Measurements from ENCODE around the gene SSC5D. TPM values are rescaled to one million over a fixed set of nuclear protein-coding genes. Genes with fewer than 3 reads are reported as not detected.

Gene SSC5D
- total and polyA plus RNA-seq, 10 donors: 0.61 to 30.6 (median 16.2) TPM

DNA sequence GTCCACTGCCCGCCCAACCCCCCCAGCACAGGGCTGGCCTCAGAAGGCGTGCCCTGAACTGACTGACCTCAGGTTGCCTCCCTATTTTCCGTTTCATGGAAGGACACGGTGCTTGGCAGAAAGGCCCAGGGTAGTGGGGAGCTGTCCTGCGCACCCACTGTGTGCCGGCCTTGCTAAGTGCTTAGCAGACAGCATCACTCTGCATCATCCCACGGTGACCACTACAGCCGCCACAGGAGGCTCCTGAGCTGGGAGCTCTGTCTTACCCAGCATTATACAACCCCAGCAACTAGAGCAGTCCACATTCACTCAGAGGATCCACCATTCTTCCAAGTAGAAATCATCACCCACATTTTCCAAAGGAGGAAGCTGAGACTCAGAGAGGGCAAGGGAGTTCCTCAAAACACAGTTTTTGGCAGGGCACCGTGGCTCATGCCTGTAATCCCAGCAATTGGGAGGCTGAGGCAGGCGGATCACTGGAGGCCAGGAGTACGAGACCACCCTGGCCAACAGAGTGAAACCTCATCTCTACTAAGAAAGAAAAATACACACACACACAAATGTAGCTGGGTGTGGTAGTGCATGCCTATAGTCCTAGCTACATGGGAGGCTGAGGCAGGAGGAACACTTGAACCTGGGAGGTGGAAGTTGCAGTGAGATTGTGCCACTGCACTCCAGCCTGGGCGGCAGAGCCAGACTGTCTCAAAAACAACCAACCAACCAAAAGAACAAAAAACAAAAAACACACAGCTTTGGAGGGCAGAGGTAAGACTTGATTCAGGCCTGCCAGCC is 47.1 kb downstream of the SSC5D start:
- DNase-seq: no peak
- Histone ChIP-seq H3K4me1 (no peaks in the 10 kb centered on the region), H3K27ac (no peak overlapping the region), H3K36me3 (no peaks in the 10 kb centered on the region), H3K4me3 (no peak overlapping the region), H3K9me3 (no peaks in the 10 kb centered on the region), H3K27me3 (replicated peaks in 1 of 7) (peaks cover 0 to 30% (median 0%) of the 10 kb centered on the region in 7 donors)
- WGBS, 5 donors: 76 to 91% (median 80%) methylated on average over 9 to 12 of the region's 12 CpGs
- intact Hi-C loops (cut with DNase I; ENCODE audit: low total_unique reads): no loop called here
- TF ChIP-seq POLR2A (IDR thresholded peaks at IDR 0.05): no peak
- TF ChIP-seq, protein P1, sequence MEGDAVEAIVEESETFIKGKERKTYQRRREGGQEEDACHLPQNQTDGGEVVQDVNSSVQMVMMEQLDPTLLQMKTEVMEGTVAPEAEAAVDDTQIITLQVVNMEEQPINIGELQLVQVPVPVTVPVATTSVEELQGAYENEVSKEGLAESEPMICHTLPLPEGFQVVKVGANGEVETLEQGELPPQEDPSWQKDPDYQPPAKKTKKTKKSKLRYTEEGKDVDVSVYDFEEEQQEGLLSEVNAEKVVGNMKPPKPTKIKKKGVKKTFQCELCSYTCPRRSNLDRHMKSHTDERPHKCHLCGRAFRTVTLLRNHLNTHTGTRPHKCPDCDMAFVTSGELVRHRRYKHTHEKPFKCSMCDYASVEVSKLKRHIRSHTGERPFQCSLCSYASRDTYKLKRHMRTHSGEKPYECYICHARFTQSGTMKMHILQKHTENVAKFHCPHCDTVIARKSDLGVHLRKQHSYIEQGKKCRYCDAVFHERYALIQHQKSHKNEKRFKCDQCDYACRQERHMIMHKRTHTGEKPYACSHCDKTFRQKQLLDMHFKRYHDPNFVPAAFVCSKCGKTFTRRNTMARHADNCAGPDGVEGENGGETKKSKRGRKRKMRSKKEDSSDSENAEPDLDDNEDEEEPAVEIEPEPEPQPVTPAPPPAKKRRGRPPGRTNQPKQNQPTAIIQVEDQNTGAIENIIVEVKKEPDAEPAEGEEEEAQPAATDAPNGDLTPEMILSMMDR (IDR thresholded peaks at IDR 0.05 in 8 of 11, conservative IDR thresholded peaks at IDR 0.05 in 3 of 11): no peak
- TF ChIP-seq POLR2AphosphoS5 (IDR thresholded peaks at IDR 0.05): no peak

DNA sequence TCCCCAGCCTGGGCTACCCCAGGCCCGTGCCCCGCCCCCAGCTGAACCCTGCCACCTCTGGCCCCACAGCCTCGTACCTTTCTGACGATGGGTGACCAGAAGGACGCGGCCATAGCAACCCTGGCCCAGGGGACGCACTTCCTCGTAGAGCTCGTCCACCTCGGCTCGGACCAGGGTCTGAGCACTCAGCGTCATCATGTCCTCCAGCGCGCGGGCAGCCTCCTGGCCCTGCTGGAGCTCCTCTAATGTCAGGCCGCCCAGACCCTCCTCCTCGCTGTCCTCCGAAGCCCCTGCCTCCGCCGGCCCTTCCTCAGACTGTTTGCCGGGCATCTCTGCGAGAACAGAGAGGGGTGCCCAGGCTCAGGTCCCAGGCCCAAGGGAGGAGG is 47.7 kb downstream of the SSC5D start:
- intact Hi-C loops (cut with DNase I; ENCODE audit: low total_unique reads): no loop called here
- no peaks in the 10 kb centered on the region for H3K4me1 ChIP-seq
- H3K27ac ChIP-seq: no peak overlapping the region
- peaks cover 0 to 32% (median 0%) of the 10 kb centered on the region in 7 donors for H3K27me3 ChIP-seq (replicated peaks in 1 of 7)
- no peaks in the 10 kb centered on the region for H3K36me3 ChIP-seq
- H3K4me3 ChIP-seq: no peak overlapping the region
- no peak for DNase-seq
- TF ChIP-seq POLR2A (IDR thresholded peaks at IDR 0.05) (no peak), POLR2AphosphoS5 (IDR thresholded peaks at IDR 0.05) (no peak)
- TF ChIP-seq, protein P1 (IDR thresholded peaks at IDR 0.05 in 8 of 11, conservative IDR thresholded peaks at IDR 0.05 in 3 of 11): no peak
- H3K9me3 ChIP-seq: no peaks in the 10 kb centered on the region
- 83 to 95% (median 87%) methylated on average over 7 to 22 of the region's 22 CpGs for WGBS, 5 donors

DNA sequence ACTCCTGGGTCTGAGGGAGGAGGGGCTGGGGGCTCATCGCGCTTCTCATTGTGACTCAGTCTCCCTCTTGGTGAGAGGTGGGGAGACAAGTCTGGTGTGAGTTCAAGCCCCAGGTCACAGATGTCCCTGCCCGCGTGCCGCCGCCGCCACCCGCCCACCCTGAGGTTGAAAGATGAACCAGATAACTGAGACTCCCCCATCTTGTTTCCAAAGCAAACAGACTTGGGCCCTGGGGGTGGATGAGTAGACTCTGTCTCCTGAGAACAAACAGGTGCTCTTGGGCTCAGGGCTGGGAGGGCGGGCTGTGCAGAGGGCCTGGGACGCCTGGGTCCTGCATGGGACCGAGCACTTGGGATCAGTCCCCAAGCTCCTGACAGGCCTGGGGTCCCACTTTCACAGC is 48.1 kb downstream of the SSC5D start:
- H3K27ac ChIP-seq: no peak overlapping the region
- TF ChIP-seq, protein P1 (IDR thresholded peaks at IDR 0.05 in 8 of 11, conservative IDR thresholded peaks at IDR 0.05 in 3 of 11): no peak
- TF ChIP-seq POLR2A (IDR thresholded peaks at IDR 0.05): no peak
- peaks cover 0 to 32% (median 0%) of the 10 kb centered on the region in 7 donors for H3K27me3 ChIP-seq (replicated peaks in 1 of 7)
- intact Hi-C loops (cut with DNase I; ENCODE audit: low total_unique reads): no loop called here
- H3K9me3 ChIP-seq: no peaks in the 10 kb centered on the region
- H3K4me3 ChIP-seq: no peak overlapping the region
- no peaks in the 10 kb centered on the region for H3K4me1 ChIP-seq
- 89 to 100% (median 93%) methylated on average over 4 to 11 of the region's 11 CpGs for WGBS, 5 donors
- no peaks in the 10 kb centered on the region for H3K36me3 ChIP-seq
- DNase-seq: no peak

DNA sequence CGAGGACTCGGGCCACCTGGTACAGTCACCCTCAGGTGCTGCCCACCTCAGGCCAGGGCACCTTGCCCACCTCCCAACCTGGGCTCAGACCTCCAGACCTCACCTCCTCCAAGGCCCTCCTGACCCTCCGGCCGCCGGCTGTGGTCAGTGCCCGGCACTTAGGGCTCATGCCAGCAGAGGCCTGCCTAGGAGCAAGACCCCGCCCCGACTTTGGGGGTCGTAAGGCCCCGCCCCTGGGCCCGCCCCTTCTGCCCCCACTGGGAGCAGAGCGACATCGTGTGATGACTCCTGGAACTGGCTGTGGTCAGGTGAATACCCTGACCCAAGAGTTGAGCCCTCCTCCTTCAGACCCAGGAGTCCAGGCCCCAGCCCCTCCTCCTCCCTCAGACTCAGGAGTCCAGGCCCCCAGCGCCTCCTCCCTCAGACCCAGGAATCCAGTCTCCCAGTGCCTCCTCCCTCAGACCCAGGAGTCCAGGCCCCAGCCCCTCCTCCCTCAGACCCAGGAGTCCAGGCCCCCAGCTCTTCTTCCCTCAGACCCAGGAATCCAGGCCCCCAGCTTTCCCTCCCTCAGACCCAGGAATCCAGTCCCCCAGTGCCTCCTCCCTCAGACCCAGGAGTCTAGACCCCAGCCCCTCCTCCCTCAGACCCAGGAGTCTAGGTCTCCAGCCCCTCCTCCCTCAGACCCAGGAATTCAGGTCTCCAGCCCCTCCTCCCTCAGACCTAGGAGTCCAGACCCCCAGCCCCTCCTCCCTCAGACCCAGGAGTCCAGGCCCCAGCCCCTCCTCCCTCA is 48.9 kb downstream of the SSC5D start, which contains the start of gene SBK2:
TSS of gene SBK2 (minus strand) at position 183 of the 790 bp plus-strand sequence. CDS start 839 bp downstream, outside the sequence.
- intact Hi-C loops (cut with DNase I; ENCODE audit: low total_unique reads): no loop called here
- H3K4me3 ChIP-seq: no peak within 1 kb of the TSS

More for the DNA sequence above, 48.9 kb downstream of the SSC5D start, which contains the start of gene SBK2:
- no peak for DNase-seq
- Histone ChIP-seq H3K27me3 (replicated peaks in 1 of 7) (peaks cover 0 to 28% (median 0%) of the 10 kb centered on the region in 7 donors), H3K36me3 (no peaks in the 10 kb centered on the region), H3K9me3 (no peaks in the 10 kb centered on the region), H3K4me1 (no peaks in the 10 kb centered on the region), H3K27ac (no peak within 1 kb of the TSS)
- WGBS, 5 donors: 39 to 75% (median 46%) methylated on average over 3 to 14 of the region's 14 CpGs
- TF ChIP-seq POLR2A (IDR thresholded peaks at IDR 0.05): no peak
- TF ChIP-seq, protein P1 (IDR thresholded peaks at IDR 0.05 in 8 of 11, conservative IDR thresholded peaks at IDR 0.05 in 3 of 11): no peak
- TF ChIP-seq POLR2AphosphoS5 (IDR thresholded peaks at IDR 0.05): no peak

Measured in spleen (tissue), 11 donors.